ENCODE measurements around the gene ACOT8.

ACOT8 gene

DNA sequence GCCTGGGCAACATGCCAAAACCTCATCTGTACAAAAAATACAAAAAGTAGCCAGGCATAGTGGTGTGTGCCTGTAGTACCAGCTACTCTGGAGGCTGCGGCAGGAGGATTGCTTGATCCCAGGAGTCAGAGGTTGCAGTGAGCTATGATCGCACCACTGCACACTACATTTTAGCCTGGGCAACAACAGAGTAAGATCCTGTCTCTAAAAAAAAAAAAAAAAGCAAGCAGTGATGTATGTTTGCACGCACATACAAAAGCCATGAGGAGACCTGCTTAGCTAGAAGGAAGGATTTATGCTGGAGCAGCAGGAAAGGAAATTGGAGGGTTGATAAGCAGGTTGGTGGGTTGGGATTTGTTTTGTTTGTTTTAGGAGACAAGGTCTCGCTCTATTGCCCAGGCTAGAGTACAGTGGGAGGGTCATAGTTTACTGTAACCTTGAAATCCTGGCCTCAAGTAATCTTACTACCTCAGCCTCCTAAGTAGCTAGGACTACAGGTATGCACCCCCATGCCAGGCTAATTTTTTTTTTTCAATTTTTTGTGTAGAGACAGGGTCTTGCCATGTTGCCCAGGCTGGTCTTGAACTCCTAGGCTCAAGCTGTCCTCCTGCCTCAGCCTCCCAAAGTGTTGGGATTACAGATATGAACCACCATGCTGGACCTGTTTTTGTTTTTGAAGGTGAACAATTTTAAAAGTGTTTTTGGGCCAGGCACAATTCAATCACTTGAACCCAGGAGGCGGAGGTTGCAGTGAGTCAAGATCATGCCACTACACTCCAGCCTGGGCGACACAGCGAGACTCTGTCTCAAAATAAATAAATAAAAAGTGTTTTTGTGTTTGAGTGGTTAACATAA lies 4.3 kb upstream of the ACOT8 start:
- no peak for DNase-seq (ENCODE audit: low read depth)
- no peak for TF ChIP-seq POLR2A (IDR thresholded peaks at IDR 0.05; ENCODE audit: extremely low read depth, insufficient read length)
- no peak for TF ChIP-seq MAX (IDR thresholded peaks at IDR 0.05; ENCODE audit: low read depth, low read length)
- no peak for TF ChIP-seq MYC (IDR thresholded peaks at IDR 0.05; ENCODE audit: low read depth, low read length)
- TF ChIP-seq CTCF (IDR thresholded peaks at IDR 0.05; ENCODE audit: low read depth, low read length) = no peak
- H3K4me3 ChIP-seq (ENCODE audit: low read depth, low read length) = no peak overlapping the region

- H3K4me3 ChIP-seq (ENCODE audit: low read depth, low read length) = no peak overlapping the region
- TF ChIP-seq MAX (IDR thresholded peaks at IDR 0.05; ENCODE audit: low read depth, low read length) (no peak), POLR2A (IDR thresholded peaks at IDR 0.05; ENCODE audit: extremely low read depth, insufficient read length) (no peak), MYC (IDR thresholded peaks at IDR 0.05; ENCODE audit: low read depth, low read length) (no peak), CTCF (IDR thresholded peaks at IDR 0.05; ENCODE audit: low read depth, low read length) (no peak)
- no peak for DNase-seq (ENCODE audit: low read depth)
Observed at GRCh38 chr20:45860560-45861220, 3.5 kb upstream of the ACOT8 start.

DNA sequence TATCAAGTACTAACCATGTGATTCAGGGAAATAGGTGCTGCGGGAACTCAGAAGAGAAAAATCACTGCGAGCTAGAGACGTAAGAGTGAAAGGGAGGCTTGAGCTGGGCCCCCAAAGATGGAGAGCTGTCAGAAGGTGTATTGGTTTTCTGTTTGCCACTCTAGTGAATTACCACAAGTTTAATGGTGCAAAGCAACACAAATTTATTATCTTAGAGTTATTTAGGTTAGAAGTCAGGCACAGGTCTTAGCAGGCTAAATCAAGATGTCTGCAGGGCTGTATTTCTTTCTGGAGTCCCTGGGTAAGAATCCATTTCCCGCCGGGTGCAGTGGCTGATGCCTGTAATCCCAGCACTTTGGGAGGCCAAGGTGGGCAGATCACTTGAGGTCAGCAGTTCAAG lies 2.7 kb upstream of the ACOT8 start:
- TF ChIP-seq CTCF (IDR thresholded peaks at IDR 0.05; ENCODE audit: low read depth, low read length) (no peak), POLR2A (IDR thresholded peaks at IDR 0.05; ENCODE audit: extremely low read depth, insufficient read length) (no peak), MYC (IDR thresholded peaks at IDR 0.05; ENCODE audit: low read depth, low read length) (no peak), MAX (IDR thresholded peaks at IDR 0.05; ENCODE audit: low read depth, low read length) (no peak)
- DNase-seq (ENCODE audit: low read depth) = no peak
- no peak overlapping the region for H3K4me3 ChIP-seq (ENCODE audit: low read depth, low read length)

GRCh38 chr20:45857882-45858216 lies 657 bp upstream of the ACOT8 start:
- no peak for TF ChIP-seq CTCF (IDR thresholded peaks at IDR 0.05; ENCODE audit: low read depth, low read length)
- no peak for TF ChIP-seq POLR2A (IDR thresholded peaks at IDR 0.05; ENCODE audit: extremely low read depth, insufficient read length)
- TF ChIP-seq MYC (IDR thresholded peaks at IDR 0.05; ENCODE audit: low read depth, low read length) = no peak
- peak; percentile 5; the same call in 1 of the 2 replicates for TF ChIP-seq MAX (IDR thresholded peaks at IDR 0.05; ENCODE audit: low read depth, low read length)
- DNase-seq (ENCODE audit: low read depth) = no peak
- H3K4me3 ChIP-seq (ENCODE audit: low read depth, low read length) = peak overlapping the region; percentile 90

- TF ChIP-seq MAX (IDR thresholded peaks at IDR 0.05; ENCODE audit: low read depth, low read length) = no peak
- no peak for TF ChIP-seq MYC (IDR thresholded peaks at IDR 0.05; ENCODE audit: low read depth, low read length)
- TF ChIP-seq POLR2A (IDR thresholded peaks at IDR 0.05; ENCODE audit: extremely low read depth, insufficient read length) = no peak
- TF ChIP-seq CTCF (IDR thresholded peaks at IDR 0.05; ENCODE audit: low read depth, low read length) = no peak
- DNase-seq (ENCODE audit: low read depth) = no peak
- no peak overlapping the region for H3K4me3 ChIP-seq (ENCODE audit: low read depth, low read length)
Observed at GRCh38 chr20:45853484-45853883, 3.7 kb downstream of the ACOT8 start.
